ENCODE measurements around the gene ITPKB. TPM values are rescaled to one million over a fixed set of nuclear protein-coding genes. Genes with fewer than 3 reads are reported as not detected.

Gene ITPKB
- total RNA-seq, 1 donor from 2014 or later: 21.2 TPM

- Mint-ChIP-seq H3K27ac (no peak overlapping the region), H3K4me3 (no peak overlapping the region), H3K36me3 (no peaks in the 10 kb centered on the region), H3K9me3 (no peaks in the 10 kb centered on the region), H3K4me1 (peaks cover 20% of the 10 kb centered on the region), H3K27me3 (ENCODE audit: low read depth) (no peaks in the 10 kb centered on the region)
- TF ChIP-seq, protein P1, sequence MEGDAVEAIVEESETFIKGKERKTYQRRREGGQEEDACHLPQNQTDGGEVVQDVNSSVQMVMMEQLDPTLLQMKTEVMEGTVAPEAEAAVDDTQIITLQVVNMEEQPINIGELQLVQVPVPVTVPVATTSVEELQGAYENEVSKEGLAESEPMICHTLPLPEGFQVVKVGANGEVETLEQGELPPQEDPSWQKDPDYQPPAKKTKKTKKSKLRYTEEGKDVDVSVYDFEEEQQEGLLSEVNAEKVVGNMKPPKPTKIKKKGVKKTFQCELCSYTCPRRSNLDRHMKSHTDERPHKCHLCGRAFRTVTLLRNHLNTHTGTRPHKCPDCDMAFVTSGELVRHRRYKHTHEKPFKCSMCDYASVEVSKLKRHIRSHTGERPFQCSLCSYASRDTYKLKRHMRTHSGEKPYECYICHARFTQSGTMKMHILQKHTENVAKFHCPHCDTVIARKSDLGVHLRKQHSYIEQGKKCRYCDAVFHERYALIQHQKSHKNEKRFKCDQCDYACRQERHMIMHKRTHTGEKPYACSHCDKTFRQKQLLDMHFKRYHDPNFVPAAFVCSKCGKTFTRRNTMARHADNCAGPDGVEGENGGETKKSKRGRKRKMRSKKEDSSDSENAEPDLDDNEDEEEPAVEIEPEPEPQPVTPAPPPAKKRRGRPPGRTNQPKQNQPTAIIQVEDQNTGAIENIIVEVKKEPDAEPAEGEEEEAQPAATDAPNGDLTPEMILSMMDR (IDR thresholded peaks at IDR 0.05; ENCODE audit: unreplicated experiment): no peak
- no peak for DNase-seq (ENCODE audit: low spot score in 2 of 2, unreplicated experiment in 2 of 2)
Observed at GRCh38 chr1:226719596-226720387, 19.3 kb downstream of the ITPKB start.

GRCh38 chr1:226717256-226717909 lies 21.7 kb downstream of the ITPKB start:
- TF ChIP-seq, protein P1 (IDR thresholded peaks at IDR 0.05; ENCODE audit: unreplicated experiment): no peak
- Mint-ChIP-seq H3K4me3 (no peak overlapping the region), H3K27me3 (ENCODE audit: low read depth) (no peaks in the 10 kb centered on the region), H3K4me1 (no peaks in the 10 kb centered on the region), H3K27ac (no peak overlapping the region), H3K9me3 (peaks cover 7% of the 10 kb centered on the region), H3K36me3 (peaks cover 6% of the 10 kb centered on the region)
- DNase-seq (ENCODE audit: low spot score in 2 of 2, unreplicated experiment in 2 of 2): no peak

DNA sequence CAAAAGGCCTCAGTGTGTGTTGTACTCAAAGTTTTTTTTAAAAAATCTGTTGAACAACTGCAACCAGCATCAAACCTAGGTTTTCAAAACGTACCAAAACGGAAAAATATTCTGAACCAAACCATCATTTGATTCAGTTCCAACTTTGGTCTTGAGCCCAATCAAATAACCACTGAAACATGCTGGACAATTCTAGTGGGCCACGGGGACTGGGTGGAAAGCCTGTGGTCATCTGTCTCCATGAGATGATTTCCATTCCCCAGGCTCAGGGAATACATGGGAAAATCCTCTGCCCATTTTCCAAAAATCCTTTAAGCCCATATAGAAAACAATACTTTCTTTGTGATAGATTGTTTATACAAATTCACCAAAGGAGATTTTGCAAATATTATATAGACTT lies 22.5 kb downstream of the ITPKB start:
- DNase-seq (ENCODE audit: low spot score in 2 of 2, unreplicated experiment in 2 of 2): no peak
- Mint-ChIP-seq H3K4me3 (no peak overlapping the region), H3K9me3 (peaks cover 7% of the 10 kb centered on the region), H3K4me1 (no peaks in the 10 kb centered on the region), H3K27ac (no peak overlapping the region), H3K36me3 (peaks cover 6% of the 10 kb centered on the region), H3K27me3 (ENCODE audit: low read depth) (no peaks in the 10 kb centered on the region)
- TF ChIP-seq, protein P1 (IDR thresholded peaks at IDR 0.05; ENCODE audit: unreplicated experiment): no peak

DNA sequence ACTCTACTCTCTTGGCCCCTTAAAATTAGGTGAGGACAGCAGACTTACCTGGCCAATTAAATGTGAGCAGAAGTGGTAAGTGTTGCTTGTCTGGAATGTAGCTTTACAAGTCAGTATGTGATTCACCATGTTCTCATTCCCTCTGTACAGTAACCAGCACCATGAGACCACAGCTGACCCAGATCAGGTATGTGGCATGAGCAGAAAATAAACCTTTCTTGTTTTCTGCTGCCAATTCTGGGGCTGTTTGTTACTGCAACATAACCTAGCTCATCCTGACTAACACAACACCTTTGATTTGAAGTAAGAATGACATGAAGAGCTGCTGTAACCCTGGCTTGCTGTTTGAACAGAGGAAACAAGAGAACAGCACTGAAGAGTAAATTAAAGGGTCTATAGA lies 24.9 kb downstream of the ITPKB start:
- no peak for DNase-seq (ENCODE audit: low spot score in 2 of 2, unreplicated experiment in 2 of 2)
- TF ChIP-seq, protein P1 (IDR thresholded peaks at IDR 0.05; ENCODE audit: unreplicated experiment): no peak
- Mint-ChIP-seq H3K27ac (no peak overlapping the region), H3K4me3 (no peak overlapping the region), H3K9me3 (peaks cover 7% of the 10 kb centered on the region), H3K36me3 (peaks cover 6% of the 10 kb centered on the region), H3K27me3 (ENCODE audit: low read depth) (no peaks in the 10 kb centered on the region), H3K4me1 (peaks cover 5% of the 10 kb centered on the region)

GRCh38 chr1:226712742-226713419 lies 26.2 kb downstream of the ITPKB start:
- Mint-ChIP-seq H3K9me3 (peaks cover 7% of the 10 kb centered on the region), H3K36me3 (peaks cover 6% of the 10 kb centered on the region), H3K27ac (no peak overlapping the region), H3K4me1 (peaks cover 7% of the 10 kb centered on the region), H3K4me3 (no peak overlapping the region), H3K27me3 (ENCODE audit: low read depth) (no peaks in the 10 kb centered on the region)
- TF ChIP-seq, protein P1 (IDR thresholded peaks at IDR 0.05; ENCODE audit: unreplicated experiment): no peak
- DNase-seq (ENCODE audit: low spot score in 2 of 2, unreplicated experiment in 2 of 2): no peak

All from mesothelial cell of epicardium (in vitro differentiated cells).